GM19239 (cell line): ENCODE results near the gene NKD2.
"Not testable (repeated sequence)": the region's sequence is repeated elsewhere in the genome, so short reads cannot be mapped to it uniquely, and the experiment has no call there.

Experiments
- DNase-seq: peaks from one replicate; pipeline ENCODE4 v3.0.0; 2011; ENCODE audit warnings: low spot score; ENCODE audit not compliant: insufficient read length
- FAIRE-seq: peaks from 2 replicates; lab custom pipeline; 2011; peaks lifted over from hg19 to GRCh38; lab: Jason Lieb, UNC

NKD2 gene

GRCh38 chr5:1008451-1009358, at the start of gene NKD2:
NKD2 (plus strand) TSS chr5:1008802; CDS start chr5:1009058, 256 bp downstream.
- DNase-seq (peak; percentile 83), FAIRE-seq (no peak)

- DNase-seq (no peak), FAIRE-seq (no peak)
Observed at GRCh38 chr5:959581-960531, 48.7 kb upstream of the NKD2 start.

GRCh38 chr5:960551-960950, 48.1 kb upstream of the NKD2 start:
- FAIRE-seq (no peak), DNase-seq (no peak)

GRCh38 chr5:961002-961710, 47.4 kb upstream of the NKD2 start:
- DNase-seq, result no peak
- FAIRE-seq, result no peak

GRCh38 chr5:961711-962240, 46.8 kb upstream of the NKD2 start:
- FAIRE-seq (no peak), DNase-seq (no peak)

- FAIRE-seq (no peak), DNase-seq (no peak)
Observed at GRCh38 chr5:962386-962785, 46.2 kb upstream of the NKD2 start.

- FAIRE-seq, result no peak
- no peak for DNase-seq
Observed at GRCh38 chr5:962801-963200, 45.8 kb upstream of the NKD2 start.

- FAIRE-seq (no peak), DNase-seq (no peak)
Observed at GRCh38 chr5:963310-963672, 45.3 kb upstream of the NKD2 start.

GRCh38 chr5:963673-964531, 44.7 kb upstream of the NKD2 start:
- FAIRE-seq (no peak), DNase-seq (peak; percentile 32)

- no peak for FAIRE-seq
Observed at GRCh38 chr5:964821-965220, 43.8 kb upstream of the NKD2 start.

GRCh38 chr5:965604-966344, 42.8 kb upstream of the NKD2 start:
- DNase-seq (no peak), FAIRE-seq (no peak)

More at GRCh38 chr5:964821-965220, 43.8 kb upstream of the NKD2 start:
- no peak for DNase-seq

- FAIRE-seq, result no peak
- no peak for DNase-seq
Observed at GRCh38 chr5:966345-966710, 42.3 kb upstream of the NKD2 start.

GRCh38 chr5:966941-967340, 41.7 kb upstream of the NKD2 start:
- FAIRE-seq (no peak), DNase-seq (no peak)

- FAIRE-seq (no peak), DNase-seq (no peak)
Observed at GRCh38 chr5:968881-969280, 39.7 kb upstream of the NKD2 start.

GRCh38 chr5:969408-969839, 39.2 kb upstream of the NKD2 start:
- DNase-seq, result no peak
- no peak for FAIRE-seq

- DNase-seq, FAIRE-seq: not testable (repeated sequence)
Observed at GRCh38 chr5:972575-972974, 36.0 kb upstream of the NKD2 start.

- FAIRE-seq (no peak), DNase-seq (no peak)
Observed at GRCh38 chr5:976849-977751, 31.5 kb upstream of the NKD2 start.

- DNase-seq, result no peak
- no peak for FAIRE-seq
Observed at GRCh38 chr5:978054-978453, 30.5 kb upstream of the NKD2 start.
